ENCODE measurements around the gene MAN2B2. TPM values are rescaled to one million over a fixed set of nuclear protein-coding genes. Genes with fewer than 3 reads are reported as not detected.

MAN2B2 gene
- total and polyA plus RNA-seq, 10 donors: 7.9 to 40.3 (median 31.8) TPM

DNA sequence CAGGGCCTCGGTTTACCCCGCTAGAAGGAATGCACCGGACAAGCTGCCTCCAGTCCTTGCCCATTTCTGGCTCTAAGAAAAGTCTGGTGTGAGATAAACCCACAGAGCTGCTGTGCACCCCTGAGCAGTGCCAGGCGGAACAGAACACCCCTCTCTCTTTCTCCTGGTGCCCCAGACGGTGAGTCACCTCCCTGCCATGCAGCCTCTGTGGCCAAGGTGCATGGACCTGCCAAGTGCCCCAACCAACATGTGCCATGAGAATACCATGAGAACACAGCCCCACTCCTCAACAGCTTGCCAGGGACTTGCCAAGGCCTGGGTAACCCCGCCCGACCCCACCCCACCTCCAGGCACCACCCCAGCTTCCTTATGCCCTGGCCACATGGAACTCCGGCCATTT, 47.7 kb upstream of the MAN2B2 start:
- H3K4me3 ChIP-seq: no peak overlapping the region
- peaks cover 0 to 46% (median 0%) of the 10 kb centered on the region in 7 donors for H3K27me3 ChIP-seq (replicated peaks in 1 of 7)
- TF ChIP-seq, protein P1, sequence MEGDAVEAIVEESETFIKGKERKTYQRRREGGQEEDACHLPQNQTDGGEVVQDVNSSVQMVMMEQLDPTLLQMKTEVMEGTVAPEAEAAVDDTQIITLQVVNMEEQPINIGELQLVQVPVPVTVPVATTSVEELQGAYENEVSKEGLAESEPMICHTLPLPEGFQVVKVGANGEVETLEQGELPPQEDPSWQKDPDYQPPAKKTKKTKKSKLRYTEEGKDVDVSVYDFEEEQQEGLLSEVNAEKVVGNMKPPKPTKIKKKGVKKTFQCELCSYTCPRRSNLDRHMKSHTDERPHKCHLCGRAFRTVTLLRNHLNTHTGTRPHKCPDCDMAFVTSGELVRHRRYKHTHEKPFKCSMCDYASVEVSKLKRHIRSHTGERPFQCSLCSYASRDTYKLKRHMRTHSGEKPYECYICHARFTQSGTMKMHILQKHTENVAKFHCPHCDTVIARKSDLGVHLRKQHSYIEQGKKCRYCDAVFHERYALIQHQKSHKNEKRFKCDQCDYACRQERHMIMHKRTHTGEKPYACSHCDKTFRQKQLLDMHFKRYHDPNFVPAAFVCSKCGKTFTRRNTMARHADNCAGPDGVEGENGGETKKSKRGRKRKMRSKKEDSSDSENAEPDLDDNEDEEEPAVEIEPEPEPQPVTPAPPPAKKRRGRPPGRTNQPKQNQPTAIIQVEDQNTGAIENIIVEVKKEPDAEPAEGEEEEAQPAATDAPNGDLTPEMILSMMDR (IDR thresholded peaks at IDR 0.05 in 8 of 11, conservative IDR thresholded peaks at IDR 0.05 in 3 of 11): no peak
- no peak for TF ChIP-seq POLR2A (IDR thresholded peaks at IDR 0.05)
- TF ChIP-seq POLR2AphosphoS5 (IDR thresholded peaks at IDR 0.05): no peak
- H3K27ac ChIP-seq: no peak overlapping the region
- no peaks in the 10 kb centered on the region for H3K9me3 ChIP-seq
- intact Hi-C loops (cut with DNase I; ENCODE audit: low total_unique reads): no loop called here
- WGBS, 5 donors: 89 to 96% (median 92%) methylated on average over 5 to 8 of the region's 8 CpGs
- DNase-seq: no peak
- no peaks in the 10 kb centered on the region for H3K4me1 ChIP-seq
- no peaks in the 10 kb centered on the region for H3K36me3 ChIP-seq

DNA sequence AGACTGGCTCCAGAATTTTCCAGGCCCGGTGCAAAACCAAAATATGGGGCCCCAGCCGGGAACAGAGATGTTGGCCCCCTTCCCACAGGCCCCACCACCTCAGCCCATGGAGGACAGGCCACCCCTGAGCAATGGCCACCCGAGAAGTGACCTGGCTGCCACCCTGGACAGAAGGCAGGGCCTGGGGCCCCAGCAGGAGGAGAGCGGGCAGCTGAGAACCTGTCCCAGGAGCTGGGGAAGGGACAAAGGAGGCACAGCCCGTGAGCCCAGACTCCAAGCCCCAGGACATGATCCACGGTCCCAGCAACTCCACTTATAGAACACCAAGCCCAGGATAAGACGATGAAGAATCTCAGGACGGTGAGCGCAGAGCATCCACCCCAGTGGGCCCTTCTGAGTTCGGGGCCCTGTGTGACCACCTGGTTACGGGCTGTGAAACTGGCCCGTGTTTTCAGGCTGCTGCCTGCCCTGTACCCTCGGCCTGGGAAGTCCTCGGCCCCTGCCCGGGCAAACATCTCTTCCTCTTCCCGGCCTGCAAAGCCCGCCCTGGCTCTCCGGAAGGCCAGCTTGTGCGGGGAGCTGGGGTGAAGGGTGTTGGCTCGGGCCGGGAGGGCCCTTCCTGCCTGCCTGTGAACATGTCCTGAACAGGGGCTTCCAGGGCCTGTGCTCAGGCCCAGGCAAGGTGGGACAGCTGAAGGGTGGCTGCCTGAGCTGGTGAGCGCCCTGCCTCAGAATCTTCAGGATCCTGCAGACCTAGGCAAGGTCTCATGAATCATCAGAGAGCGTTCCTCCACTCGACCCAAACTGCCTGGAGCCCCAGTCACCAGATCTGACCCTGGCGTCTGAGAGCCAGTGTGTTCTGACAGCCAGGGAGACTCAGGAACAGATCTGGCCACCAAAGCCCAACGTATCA, 47.0 kb upstream of the MAN2B2 start:
- no peak for DNase-seq
- no peaks in the 10 kb centered on the region for H3K36me3 ChIP-seq
- no peak overlapping the region for H3K27ac ChIP-seq
- no peaks in the 10 kb centered on the region for H3K4me1 ChIP-seq
- TF ChIP-seq POLR2A (IDR thresholded peaks at IDR 0.05): no peak
- TF ChIP-seq, protein P1 (IDR thresholded peaks at IDR 0.05 in 8 of 11, conservative IDR thresholded peaks at IDR 0.05 in 3 of 11): no peak
- peak in 2 of 3 donors; percentile 33 to 41 for TF ChIP-seq POLR2AphosphoS5 (IDR thresholded peaks at IDR 0.05)
- H3K27me3 ChIP-seq (replicated peaks in 1 of 7): peaks cover 0 to 39% (median 0%) of the 10 kb centered on the region in 7 donors
- WGBS, 5 donors: 69 to 74% (median 72%) methylated on average over 11 to 26 of the region's 26 CpGs
- H3K4me3 ChIP-seq: no peak overlapping the region
- no peaks in the 10 kb centered on the region for H3K9me3 ChIP-seq
- intact Hi-C loops (cut with DNase I; ENCODE audit: low total_unique reads): no loop called here

DNA sequence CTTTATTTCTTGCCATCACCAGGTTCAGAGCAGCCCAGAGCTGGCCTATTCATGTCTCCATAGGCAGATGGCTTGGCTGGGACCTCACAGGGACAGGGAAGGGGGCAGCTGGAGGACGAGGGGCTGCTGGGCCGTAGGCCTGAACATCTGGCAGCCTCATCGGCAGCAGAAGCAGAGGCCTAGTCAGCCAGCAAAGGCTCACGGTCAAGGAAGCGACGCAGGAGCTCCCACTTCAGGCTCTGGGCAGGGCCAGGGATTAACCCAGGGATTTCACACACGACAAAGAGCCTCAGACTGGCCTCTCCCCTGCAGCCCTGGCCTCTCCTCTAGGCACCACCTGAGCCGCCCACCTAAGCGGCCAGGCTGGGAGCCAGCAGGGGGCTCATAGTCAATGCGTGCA, 46.0 kb upstream of the MAN2B2 start:
- Histone ChIP-seq H3K27me3 (replicated peaks in 1 of 7) (peaks cover 0 to 38% (median 0%) of the 10 kb centered on the region in 7 donors), H3K9me3 (no peaks in the 10 kb centered on the region), H3K4me3 (no peak overlapping the region), H3K36me3 (no peaks in the 10 kb centered on the region), H3K4me1 (no peaks in the 10 kb centered on the region), H3K27ac (no peak overlapping the region)
- no peak for DNase-seq
- no peak for TF ChIP-seq POLR2A (IDR thresholded peaks at IDR 0.05)
- TF ChIP-seq, protein P1 (IDR thresholded peaks at IDR 0.05 in 8 of 11, conservative IDR thresholded peaks at IDR 0.05 in 3 of 11): no peak
- no peak for TF ChIP-seq POLR2AphosphoS5 (IDR thresholded peaks at IDR 0.05)
- intact Hi-C loops (cut with DNase I; ENCODE audit: low total_unique reads): no loop called here
- 39 to 77% (median 67%) methylated on average over 3 to 10 of the region's 10 CpGs for WGBS, 5 donors

DNA sequence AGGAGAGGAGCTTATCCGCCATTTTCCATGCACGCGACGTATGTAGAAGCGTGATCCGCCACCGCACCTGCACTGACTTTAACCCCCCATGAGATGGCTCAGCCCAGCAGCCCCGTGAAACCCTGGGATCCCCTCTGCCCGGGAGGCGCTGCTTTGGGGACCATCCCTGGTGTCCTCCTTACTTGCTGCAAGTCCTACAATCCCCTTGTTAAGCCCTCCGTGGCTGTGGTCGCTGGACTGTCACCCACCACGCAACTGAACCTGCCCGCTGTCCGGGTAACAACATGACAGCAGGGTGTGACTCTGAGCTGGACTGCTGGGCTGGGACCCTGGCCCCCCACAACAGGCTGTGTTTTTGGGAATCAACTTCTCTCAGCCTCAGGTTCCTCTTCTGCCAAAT, 44.7 kb upstream of the MAN2B2 start:
- WGBS, 5 donors: 85 to 94% (median 92%) methylated on average over 15 of the region's 15 CpGs
- H3K4me1 ChIP-seq: no peaks in the 10 kb centered on the region
- peak; percentile 34 for DNase-seq

More for the DNA sequence above, 44.7 kb upstream of the MAN2B2 start:
- peaks cover 0 to 44% (median 0%) of the 10 kb centered on the region in 7 donors for H3K27me3 ChIP-seq (replicated peaks in 1 of 7)
- no peak overlapping the region for H3K27ac ChIP-seq
- no peak overlapping the region for H3K4me3 ChIP-seq
- intact Hi-C loops (cut with DNase I; ENCODE audit: low total_unique reads): no loop called here
- H3K36me3 ChIP-seq: no peaks in the 10 kb centered on the region
- TF ChIP-seq, protein P1 (IDR thresholded peaks at IDR 0.05 in 8 of 11, conservative IDR thresholded peaks at IDR 0.05 in 3 of 11): no peak
- no peak for TF ChIP-seq POLR2AphosphoS5 (IDR thresholded peaks at IDR 0.05)
- TF ChIP-seq POLR2A (IDR thresholded peaks at IDR 0.05): no peak
- H3K9me3 ChIP-seq: no peaks in the 10 kb centered on the region
